ENCODE measurements around the gene LPCAT4. TPM values are rescaled to one million over a fixed set of nuclear protein-coding genes. Genes with fewer than 3 reads are reported as not detected.
"Not testable (repeated sequence)": the region's sequence is repeated elsewhere in the genome, so short reads cannot be mapped to it uniquely, and the experiment has no call there.

LPCAT4 gene
- total RNA-seq, 2 donors from 2014 or later: 31.3 to 43.7 TPM

DNA sequence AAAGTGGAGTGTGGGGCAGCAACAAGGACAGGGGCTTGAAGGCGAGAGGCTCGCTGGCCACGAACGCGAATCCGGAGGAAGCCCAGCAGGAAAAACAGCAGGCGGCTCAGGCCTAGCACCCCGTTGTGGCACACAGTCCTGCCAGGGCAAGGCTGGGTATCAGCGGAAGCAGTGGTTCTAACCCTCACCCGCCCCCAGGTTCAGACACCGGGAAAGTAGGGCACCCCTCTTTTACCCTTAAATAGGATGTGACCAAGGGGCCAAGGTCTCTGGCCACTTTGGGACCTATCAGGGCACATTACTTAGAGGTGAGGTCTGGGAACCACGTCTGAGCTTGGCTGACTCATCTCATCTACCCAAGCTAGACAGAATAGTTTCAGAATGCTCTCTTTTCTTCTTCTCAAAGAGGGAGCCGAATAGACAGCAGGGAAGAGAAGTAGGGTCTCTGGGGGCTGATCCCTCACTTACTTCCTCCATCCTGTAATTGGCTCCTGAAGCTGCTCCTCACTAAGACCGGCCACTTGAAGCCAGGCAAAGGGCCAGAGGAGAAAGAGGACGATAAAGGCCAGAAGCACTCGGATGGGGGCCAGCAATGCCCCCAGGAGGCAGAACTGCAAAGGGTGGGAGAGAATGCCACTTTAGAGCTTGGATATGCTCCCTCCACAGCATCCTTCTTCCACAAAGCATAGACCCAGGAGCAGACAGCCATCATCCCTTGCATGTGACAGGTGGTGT is 1.7 kb downstream of the LPCAT4 start:
- ATAC-seq (no peak), DNase-seq (peak; percentile 56)
- intact Hi-C loops (cut with DNase I): loop anchor here in 1 of 2 donors (5.0 to 10.0 kb wide), 2 partner anchors 123 to 260 kb away; partner anchors contain the start of genes EMC7 and PGBD4

GRCh38 chr15:34364041-34364440 is 3.0 kb downstream of the LPCAT4 start:
- no peak for DNase-seq
- intact Hi-C loops (cut with DNase I): loop anchor here in 1 of 2 donors (10.0 kb wide), 1 partner anchor 259 kb away; the partner anchor contains the start of genes EMC7 and PGBD4
- no peak for ATAC-seq

GRCh38 chr15:34362047-34362773 is 4.8 kb downstream of the LPCAT4 start:
- no peak for ATAC-seq
- intact Hi-C loops (cut with DNase I): loop anchor here in 1 of 2 donors (10.0 kb wide), 1 partner anchor 257 kb away; the partner anchor contains the start of genes EMC7 and PGBD4
- peak; percentile 50 for DNase-seq

DNA sequence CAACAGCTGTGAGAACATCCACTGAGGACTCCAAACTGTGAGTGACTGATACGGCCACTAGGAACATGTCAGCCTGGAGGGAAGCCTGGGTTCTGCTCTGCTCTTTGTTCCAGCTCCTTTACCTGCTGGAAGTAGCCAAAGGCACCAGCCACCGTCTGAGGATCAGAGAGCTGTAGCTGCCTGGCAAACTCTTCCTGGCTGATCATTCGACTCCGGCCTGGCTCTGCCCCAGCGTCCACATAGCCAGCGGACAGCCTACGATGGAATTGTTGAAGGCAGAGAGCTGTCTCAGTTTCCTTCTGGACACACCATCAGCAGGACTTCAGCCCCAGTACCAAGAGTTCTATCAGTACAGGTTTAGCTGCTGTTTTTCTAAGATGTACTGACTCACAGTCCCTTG is 5.7 kb downstream of the LPCAT4 start:
- no peak for DNase-seq
- intact Hi-C loops (cut with DNase I): loop anchor here in 1 of 2 donors (10.0 kb wide), 1 partner anchor 256 kb away; the partner anchor contains the start of genes EMC7 and PGBD4
- no peak for ATAC-seq

- DNase-seq (no peak), ATAC-seq (no peak)
- intact Hi-C loops (cut with DNase I): loop anchor here in 1 of 2 donors (10.0 kb wide), 1 partner anchor 255 kb away; the partner anchor contains the start of genes EMC7 and PGBD4
Measured at GRCh38 chr15:34360298-34360697, 6.7 kb downstream of the LPCAT4 start.

- DNase-seq (no peak), ATAC-seq (no peak)
- intact Hi-C loops (cut with DNase I): no loop called here
Measured at GRCh38 chr15:34359416-34359815, 7.6 kb downstream of the LPCAT4 start.

GRCh38 chr15:34358948-34359347 is 8.0 kb downstream of the LPCAT4 start:
- DNase-seq: no peak
- ATAC-seq: no peak
- intact Hi-C loops (cut with DNase I): no loop called here

GRCh38 chr15:34358367-34358766 is 8.6 kb downstream of the LPCAT4 start:
- ATAC-seq (no peak), DNase-seq (no peak)
- intact Hi-C loops (cut with DNase I): no loop called here

GRCh38 chr15:34357653-34358052 is 9.3 kb downstream of the LPCAT4 start:
- ATAC-seq: no peak
- intact Hi-C loops (cut with DNase I): no loop called here
- DNase-seq: no peak

DNA sequence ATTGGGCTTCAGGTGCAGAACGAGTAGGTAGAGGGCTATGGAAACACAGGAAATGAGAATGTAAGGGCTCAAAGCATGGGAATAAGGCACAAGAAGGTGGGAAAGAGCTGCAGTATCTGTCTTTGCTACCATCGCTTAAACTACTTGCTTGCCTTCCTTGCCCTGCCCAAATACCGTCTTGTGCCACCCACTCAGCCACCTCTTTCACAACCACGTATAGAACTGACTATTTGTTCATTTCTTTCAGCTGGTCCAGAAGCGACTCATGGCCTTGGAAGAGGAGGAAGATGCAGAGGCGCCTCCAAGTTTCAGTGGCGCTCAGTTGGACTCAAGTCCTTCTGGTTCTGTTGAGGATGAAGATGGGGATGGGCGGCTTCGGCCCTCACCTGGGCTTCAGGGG is 11.8 kb downstream of the LPCAT4 start:
- intact Hi-C loops (cut with DNase I): no loop called here
- ATAC-seq (no peak), DNase-seq (no peak)

GRCh38 chr15:34354286-34354685 is 12.7 kb downstream of the LPCAT4 start:
- no peak for DNase-seq
- intact Hi-C loops (cut with DNase I): no loop called here
- ATAC-seq: no peak

DNA sequence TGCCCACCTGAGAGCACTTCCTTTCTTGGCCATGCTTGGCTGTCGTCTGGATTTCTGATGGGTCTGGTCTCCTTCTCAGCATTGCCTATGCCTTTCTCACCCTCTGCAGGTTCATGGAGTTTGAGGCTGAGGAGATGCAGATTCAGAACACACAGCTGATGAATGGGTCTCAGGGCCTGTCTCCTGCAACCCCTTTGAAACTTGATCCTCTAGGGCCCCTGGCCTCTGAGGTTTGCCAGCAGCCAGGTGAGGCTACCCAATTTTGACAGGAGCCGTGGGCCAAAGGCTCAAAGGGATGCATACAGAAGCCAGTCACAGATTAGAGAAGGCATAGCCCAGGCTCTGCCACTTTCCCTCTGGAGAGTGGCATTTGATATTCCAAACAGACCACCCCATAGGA is 13.4 kb downstream of the LPCAT4 start:
- intact Hi-C loops (cut with DNase I): no loop called here
- ATAC-seq: no peak

DNA sequence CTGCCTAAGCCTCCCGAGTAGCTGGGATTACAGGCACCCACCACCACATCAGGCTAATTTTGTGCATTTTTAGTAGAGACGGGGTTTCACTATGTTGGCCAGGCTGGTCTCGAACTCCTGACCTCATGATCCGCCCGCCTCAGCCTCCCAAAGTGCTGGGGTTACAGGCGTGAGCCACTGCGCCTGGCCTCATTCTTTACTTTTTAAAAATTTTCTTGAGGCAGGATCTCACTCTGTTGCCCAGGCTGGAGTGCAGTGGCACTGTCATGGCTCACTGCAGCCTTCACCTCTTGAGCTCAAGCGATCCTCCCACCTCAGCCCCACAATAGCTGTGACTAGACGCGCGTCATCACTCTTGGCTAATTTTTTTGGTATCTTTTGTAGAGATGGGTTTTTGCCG is 14.0 kb downstream of the LPCAT4 start:
- ATAC-seq; DNase-seq; intact Hi-C loops (cut with DNase I): not testable (repeated sequence)

More for the DNA sequence above, 13.4 kb downstream of the LPCAT4 start:
- DNase-seq: no peak

DNA sequence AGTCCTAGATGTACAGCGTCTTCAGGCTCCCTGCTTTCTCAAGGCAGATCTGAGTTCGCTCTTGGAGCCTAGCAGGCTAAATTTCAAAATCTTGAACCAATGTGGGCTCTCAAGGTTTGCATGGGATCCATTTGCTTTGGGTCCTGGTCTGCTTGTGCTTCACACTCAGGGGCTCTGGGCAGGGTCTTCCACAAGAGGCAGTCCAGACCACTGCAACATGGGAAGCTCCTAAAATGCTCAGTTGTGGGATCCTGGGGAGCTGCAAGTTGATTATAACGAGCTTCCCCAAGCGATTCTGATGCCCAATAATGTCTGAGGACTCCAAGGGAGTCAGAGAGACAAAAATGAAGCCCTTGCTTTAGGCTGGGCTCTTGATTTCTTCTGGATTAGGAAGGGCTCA is 17.2 kb downstream of the LPCAT4 start:
- no peak for DNase-seq
- ATAC-seq: no peak
- intact Hi-C loops (cut with DNase I): no loop called here

DNA sequence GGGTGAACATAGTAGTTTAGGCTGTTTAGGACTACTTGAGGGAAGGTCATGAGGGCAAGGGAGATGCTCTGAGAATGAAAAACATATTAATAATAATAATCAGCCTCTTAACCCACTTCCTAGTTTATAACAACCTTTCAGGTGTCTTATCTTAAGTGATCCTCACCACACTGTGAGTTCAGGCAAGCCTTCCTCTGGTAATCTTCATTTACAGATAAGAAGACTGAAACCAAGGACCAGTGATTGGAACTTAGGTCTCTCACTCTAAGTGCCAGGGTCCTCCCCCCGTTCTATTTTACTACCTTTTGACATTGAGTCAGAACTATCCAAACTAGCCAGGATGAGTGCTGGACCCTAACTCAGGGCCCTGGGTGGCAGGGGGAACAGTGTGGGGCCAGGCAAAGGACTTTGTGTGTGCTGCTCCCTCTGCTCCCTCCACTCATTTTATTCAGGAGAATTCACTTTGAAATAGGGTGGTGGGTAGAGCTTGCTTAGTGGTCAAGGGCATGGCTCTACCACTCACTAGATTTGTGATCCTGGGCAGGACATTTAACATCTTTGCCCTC is 18.2 kb downstream of the LPCAT4 start:
- intact Hi-C loops (cut with DNase I): no loop called here
- DNase-seq (no peak), ATAC-seq (no peak)

- ATAC-seq (no peak), DNase-seq (no peak)
- intact Hi-C loops (cut with DNase I): no loop called here
Measured at GRCh38 chr15:34347951-34348638, 18.9 kb downstream of the LPCAT4 start.

DNA sequence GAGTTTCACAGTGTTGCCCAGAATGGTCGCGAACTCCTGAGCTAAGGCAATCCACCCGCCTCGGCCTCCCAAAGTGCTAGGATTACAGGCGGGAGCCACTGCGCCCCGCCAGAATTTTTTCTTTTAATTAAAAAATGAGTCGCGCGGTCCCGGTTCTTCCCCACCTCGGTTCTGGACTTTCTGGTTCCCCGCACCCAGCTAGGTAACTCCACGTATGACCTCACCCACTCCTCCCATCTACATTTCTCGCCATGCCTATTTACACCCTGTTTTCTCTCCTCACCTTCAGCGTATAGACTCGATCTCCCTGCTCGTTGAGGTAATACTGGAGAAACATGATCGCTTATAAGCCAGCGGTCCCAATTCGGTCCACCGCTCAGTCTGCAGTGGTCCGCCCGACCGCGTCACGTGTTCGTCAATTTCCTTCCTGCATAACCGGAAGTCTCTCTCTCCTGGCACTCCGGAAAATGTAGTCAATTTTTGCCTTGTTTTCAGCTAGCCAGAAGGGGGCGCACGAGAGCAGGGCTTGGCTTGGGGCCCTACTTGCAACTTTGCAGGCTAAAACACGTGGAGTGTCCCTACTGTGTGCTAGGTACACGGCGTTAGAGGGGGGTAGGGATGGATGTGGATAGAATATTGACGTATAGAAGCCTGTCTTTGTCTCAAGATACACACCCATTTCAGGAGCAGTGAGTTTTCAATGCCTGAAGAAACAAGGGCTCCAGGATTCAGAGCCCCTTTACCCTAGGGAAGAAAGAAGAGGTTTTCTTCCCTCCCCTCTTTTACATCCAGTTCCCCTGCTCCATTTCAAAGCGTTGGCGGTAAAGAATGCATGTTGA is 24.0 kb downstream of the LPCAT4 start, which contains the start of the genes NOP10 and NUTM1:
Gene NOP10, minus strand, starts transcription at position 400 of the 839 bp plus-strand sequence. Its CDS starts 63 bp downstream, at position 337.
Gene NUTM1, plus strand, starts transcription at position 579 of the 839 bp plus-strand sequence. CDS start 382 bp downstream, outside the sequence.
- intact Hi-C loops (cut with DNase I): no loop called here
- DNase-seq (peak; percentile 93), ATAC-seq (peak; percentile 94 to 95)

- DNase-seq; intact Hi-C loops (cut with DNase I); ATAC-seq: not testable (repeated sequence)
Measured at GRCh38 chr15:34342213-34342736, 24.7 kb downstream of the LPCAT4 start.

All from left cardiac atrium (tissue), 4 donors.